K562 (cell line): ENCODE data around the gene MYO3B. TPM values are rescaled to one million over a fixed set of nuclear protein-coding genes. Genes with fewer than 3 reads are reported as not detected.

ENCODE experiments used
- ATAC-seq: fragments of 200-7000 bp; cut with Tn5 transposase; 3 replicates; pipeline ENCODE4 v1.9.1; 2020; ENCODE audit warnings: moderate library complexity
- BruUV-seq: library from RNA; stranded (reverse); fragments of 400-500 nt; replicated peaks from 2 replicates; lab custom pipeline; 2021; lab: Mats Ljungman, UMichigan
- CTCF ChIA-PET: fragments of 300-600 bp; formaldehyde crosslinking; extraction: SDS; loops from one replicate; lab custom pipeline; 2021; ENCODE audit warnings: low intra/inter-chr PET ratio; lab: Yijun Ruan, JAX
- POLR2A ChIA-PET: fragments of 300-600, 350-650 bp; sonication (Branson Sonifier 250); formaldehyde crosslinking; extraction: SDS; loops from one replicate; lab custom pipeline; 2021; ENCODE audit warnings: antibody characterized with exemption, inconsistent platforms; lab: Yijun Ruan, JAX
- DNase-seq, 4 experiments: peaks; one replicate each; pipeline versions ENCODE4 v3.0.0 to v3.0.0-alpha.2; 2011 to 2018; ENCODE audit warnings: low spot score in 3 of 4, mixed read lengths in 3 of 4; ENCODE audit errors: extremely low read depth in 1 of 4
- FAIRE-seq: peaks from 2 replicates; lab custom pipeline; 2011; peaks lifted over from hg19 to GRCh38; lab: Jason Lieb, UNC
- H2AFZ ChIP-seq: 2 replicates; pipeline ENCODE4 v1.6.0; 2011; ENCODE audit warnings: low read depth, low read length, control low read depth, inconsistent platforms
- H3K27ac ChIP-seq: fragments of 200-600 bp; 3 replicates; pipeline ENCODE4 v1.8.0; 2011; ENCODE audit warnings: low read depth, mild to moderate bottlenecking, control low read depth, inconsistent platforms, low read length, moderate library complexity, mixed read lengths; ENCODE audit errors: extremely low read depth
- H3K27me3 ChIP-seq, 2 experiments: fragments of 300-600 bp in 1 of 2; 2 replicates in 1 of 2; 3 replicates in 1 of 2; pipeline versions ENCODE4 v1.6.0 to v1.8.0; 2011; ENCODE audit warnings: inconsistent platforms in 2 of 2, low read length in 2 of 2, mild to moderate bottlenecking in 1 of 2, mixed read lengths in 1 of 2, moderate library complexity in 1 of 2; ENCODE audit not compliant: control insufficient read depth in 2 of 2, insufficient read depth in 2 of 2
- H3K36me3 ChIP-seq: fragments of 300-600 bp; 3 replicates; pipeline ENCODE4 v1.8.0; 2011; ENCODE audit warnings: mild to moderate bottlenecking, low read length, inconsistent platforms; ENCODE audit not compliant: control insufficient read depth, insufficient read depth
- H3K4me1 ChIP-seq, 2 experiments: fragments of 200-600 bp in 1 of 2; replicated peaks in 1 of 2; 2 replicates in 1 of 2; 3 replicates in 1 of 2; pipeline versions ENCODE4 v1.5.1 to v1.8.0; 2011; ENCODE audit warnings: inconsistent platforms in 2 of 2, low read length in 2 of 2, mild to moderate bottlenecking in 1 of 2, mixed read lengths in 1 of 2, moderate library complexity in 1 of 2; ENCODE audit not compliant: control insufficient read depth in 2 of 2, insufficient read depth in 2 of 2
- H3K4me2 ChIP-seq: 2 replicates; pipeline ENCODE4 v1.6.1; 2011; ENCODE audit warnings: low read length, control low read depth, inconsistent platforms, mixed read lengths; ENCODE audit not compliant: insufficient read depth
- H3K4me3 ChIP-seq: fragments of 200-600 bp; sonication (generic), shearing (Covaris generic); 2 replicates; pipeline ENCODE4 v1.5.1; 2016; ENCODE audit warnings: control low read depth, inconsistent platforms
- H3K79me2 ChIP-seq: fragments of 200-600 bp; 3 replicates; pipeline ENCODE4 v1.8.0; 2011; ENCODE audit warnings: low read length, inconsistent platforms; ENCODE audit not compliant: control insufficient read depth, insufficient read depth
- H3K9ac ChIP-seq, 2 experiments: 2 replicates each; pipeline versions ENCODE4 v1.6.0 to v1.6.1; 2011; ENCODE audit warnings: low read depth in 2 of 2, low read length in 2 of 2, control low read depth in 1 of 2, inconsistent platforms in 1 of 2, mild to moderate bottlenecking in 1 of 2, mixed read lengths in 1 of 2; ENCODE audit not compliant: insufficient read depth in 1 of 2
- H3K9me1 ChIP-seq: one replicate; pipeline ENCODE4 v1.6.0; 2011; ENCODE audit warnings: inconsistent platforms, mild to moderate bottlenecking, low read length, moderate library complexity; ENCODE audit not compliant: control insufficient read depth, insufficient read depth
- H3K9me3 ChIP-seq: replicated peaks from 2 replicates; pipeline ENCODE4 v1.5.1; 2011; ENCODE audit warnings: low read depth, low read length, inconsistent platforms; ENCODE audit not compliant: control insufficient read depth, insufficient read depth
- H4K20me1 ChIP-seq: replicated peaks from 2 replicates; pipeline ENCODE4 v1.6.1; 2011; ENCODE audit warnings: low read length, inconsistent platforms, mixed read lengths; ENCODE audit not compliant: control insufficient read depth, insufficient read depth
- ASH1L ChIP-seq: fragments of 450-650 bp; IDR thresholded peaks from 2 replicates; pipeline ENCODE4 v1.6.1; 2018; ENCODE audit warnings: borderline replicate concordance, mild to moderate bottlenecking, low read depth; ENCODE audit not compliant: partially characterized antibody
- CC2D1A ChIP-seq: fragments of 450-650 bp; IDR thresholded peaks from 2 replicates; pipeline ENCODE4 v1.6.1; 2017; ENCODE audit warnings: mild to moderate bottlenecking
- CCAR2 ChIP-seq: fragments of 200-400 bp; formaldehyde crosslinking; IDR thresholded peaks from 2 replicates; pipeline ENCODE4 v1.6.1; 2017; ENCODE audit warnings: mild to moderate bottlenecking, low read depth, low read length
- EZH2 ChIP-seq: IDR thresholded peaks from 2 replicates; pipeline ENCODE4 v1.6.1; 2012; ENCODE audit warnings: low read depth, mild to moderate bottlenecking, inconsistent platforms, low read length, borderline replicate concordance
- FOS ChIP-seq: IDR thresholded peaks from 3 replicates; pipeline ENCODE4 v1.6.1; 2011; ENCODE audit not compliant: insufficient read length; ENCODE audit errors: extremely low read depth
- FOSL1 ChIP-seq: fragments of 200-800 bp; sonication (Bioruptor generic); conservative IDR thresholded peaks from 2 replicates; pipeline ENCODE4 v1.6.1; 2016; ENCODE audit warnings: missing genetic modification characterization, missing compliant biosample characterization
- FOXM1 ChIP-seq, 2 experiments: fragments of 450-650 bp in 1 of 2; sonication (generic) in 1 of 2; formaldehyde crosslinking in 1 of 2; IDR thresholded peaks; 2 replicates each; pipeline versions ENCODE4 v1.6.1 to v1.9.0; 2017 to 2022; ENCODE audit warnings: low read depth in 2 of 2, mild to moderate bottlenecking in 2 of 2, missing genetic modification reagents in 1 of 2, moderate library complexity in 1 of 2
- HMG20A ChIP-seq: fragments of 450-650 bp; formaldehyde crosslinking; conservative IDR thresholded peaks from 2 replicates; pipeline ENCODE4 v1.4.0; 2020; ENCODE audit warnings: mild to moderate bottlenecking, mixed read lengths
- MYBL2 ChIP-seq, 2 experiments: fragments of 450-650 bp in 1 of 2; sonication (generic) in 1 of 2; formaldehyde crosslinking in 1 of 2; IDR thresholded peaks; 2 replicates each; pipeline versions ENCODE4 v1.6.1 to v1.8.1; 2017 to 2022; ENCODE audit warnings: borderline replicate concordance in 1 of 2, inconsistent platforms in 1 of 2, low read depth in 1 of 2, mild to moderate bottlenecking in 1 of 2, missing genetic modification reagents in 1 of 2, moderate library complexity in 1 of 2
- NFYB ChIP-seq: IDR thresholded peaks from 2 replicates; pipeline ENCODE4 v1.6.1; 2011; ENCODE audit warnings: mild to moderate bottlenecking, moderate library complexity; ENCODE audit not compliant: insufficient read length; ENCODE audit errors: extremely low read depth
- NR2C2 ChIP-seq, 2 experiments: fragments of 200-800 bp in 1 of 2; sonication (Bioruptor generic) in 1 of 2; sonication (generic) in 1 of 2; formaldehyde crosslinking in 1 of 2; IDR thresholded peaks; 2 replicates each; pipeline versions ENCODE4 v1.6.1 to v1.8.0; 2016 to 2022; ENCODE audit warnings: mild to moderate bottlenecking in 1 of 2, missing compliant biosample characterization in 1 of 2, missing genetic modification characterization in 1 of 2, missing genetic modification reagents in 1 of 2
- NUFIP1 ChIP-seq: fragments of 450-650 bp; IDR thresholded peaks from 2 replicates; pipeline ENCODE4 v1.6.1; 2018; ENCODE audit not compliant: partially characterized antibody
- RAD51 ChIP-seq: fragments of 450-650 bp; IDR thresholded peaks from 2 replicates; pipeline ENCODE4 v1.7.1; 2016; ENCODE audit warnings: low read depth, mild to moderate bottlenecking, borderline replicate concordance
- RBM25 ChIP-seq: fragments of 200-400 bp; formaldehyde crosslinking; IDR thresholded peaks from 2 replicates; pipeline ENCODE4 v1.6.1; 2018; ENCODE audit warnings: low read length, low read depth, moderate library complexity; ENCODE audit not compliant: severe bottlenecking
- XRCC5 ChIP-seq: fragments of 200-400 bp; formaldehyde crosslinking; IDR thresholded peaks from 2 replicates; pipeline ENCODE4 v1.6.1; 2017; ENCODE audit warnings: low read depth, mild to moderate bottlenecking, low read length
- whole genome bisulfite sequencing: fragments of 100-300 bp; shearing (Covaris generic); methylation state at CpG from one replicate; pipeline ENCODE4 v1.1.6; 2016; ENCODE audit warnings: low coverage, mixed read lengths; ENCODE audit not compliant: insufficient coverage; ENCODE audit errors: missing lambda C conversion rate; 5-methylcytosine and 5-hydroxymethylcytosine counted together
- in situ Hi-C: fragments of 300-500 bp; cut with MboI; formaldehyde crosslinking; loops from 4 replicates; pipeline ENCODE4 v1.15.0; 2018; ENCODE audit warnings: inconsistent platforms, mixed read lengths
- intact Hi-C: fragments of 100-400 bp; cut with micrococcal nuclease; formaldehyde crosslinking; loops from 2 replicates; pipeline ENCODE4 v1.14.2; 2022
- polyA plus RNA-seq, 8 experiments: library from polyadenylated mRNA; depleted of rRNA in 4 of 8; stranded (reverse) in 5 of 8; unstranded in 3 of 8; fragments of >200 nt; fragmentation: Nextera tagmentation in 2 of 8; fragmentation: Illumina TruSeq in 1 of 8; extraction: Ambion mirVana in 2 of 8; extraction: Trizol in 1 of 8; gene quantifications; 2 replicates each; pipeline versions ENCODE4 v1.2.1 to v1.2.3, GENCODE V29; 2011 to 2014; ENCODE audit warnings: inconsistent platforms in 1 of 8, missing spikeins in 1 of 8
- total RNA-seq, 7 experiments: library from RNA; depleted of rRNA in 6 of 7; stranded (reverse); fragments of >200 nt in 6 of 7; fragmentation: Illumina TruSeq in 2 of 7; extraction: Trizol in 2 of 7; gene quantifications; 2 replicates each; pipeline versions ENCODE4 v1.2.1 to v1.2.3, GENCODE V29; 2011 to 2021; ENCODE audit warnings: low replicate concordance in 1 of 7
- TF ChIP-seq, protein P1 (sequence below): sonication (generic); formaldehyde crosslinking; IDR thresholded peaks from 2 replicates; pipeline ENCODE4 v1.8.0; 2022; ENCODE audit warnings: mild to moderate bottlenecking, missing genetic modification reagents
- TF ChIP-seq, protein P2 (sequence below): sonication (generic); formaldehyde crosslinking; IDR thresholded peaks from 2 replicates; pipeline ENCODE4 v1.5.0; 2020; ENCODE audit warnings: missing genetic modification reagents

The MYO3B gene
- total and polyA plus RNA-seq, 9 of the 15 experiments (the other 6 are each of a cell fraction or from before 2014, with no cell fraction given), result 2.7 to 6.5 (median 3.6) TPM

DNA sequence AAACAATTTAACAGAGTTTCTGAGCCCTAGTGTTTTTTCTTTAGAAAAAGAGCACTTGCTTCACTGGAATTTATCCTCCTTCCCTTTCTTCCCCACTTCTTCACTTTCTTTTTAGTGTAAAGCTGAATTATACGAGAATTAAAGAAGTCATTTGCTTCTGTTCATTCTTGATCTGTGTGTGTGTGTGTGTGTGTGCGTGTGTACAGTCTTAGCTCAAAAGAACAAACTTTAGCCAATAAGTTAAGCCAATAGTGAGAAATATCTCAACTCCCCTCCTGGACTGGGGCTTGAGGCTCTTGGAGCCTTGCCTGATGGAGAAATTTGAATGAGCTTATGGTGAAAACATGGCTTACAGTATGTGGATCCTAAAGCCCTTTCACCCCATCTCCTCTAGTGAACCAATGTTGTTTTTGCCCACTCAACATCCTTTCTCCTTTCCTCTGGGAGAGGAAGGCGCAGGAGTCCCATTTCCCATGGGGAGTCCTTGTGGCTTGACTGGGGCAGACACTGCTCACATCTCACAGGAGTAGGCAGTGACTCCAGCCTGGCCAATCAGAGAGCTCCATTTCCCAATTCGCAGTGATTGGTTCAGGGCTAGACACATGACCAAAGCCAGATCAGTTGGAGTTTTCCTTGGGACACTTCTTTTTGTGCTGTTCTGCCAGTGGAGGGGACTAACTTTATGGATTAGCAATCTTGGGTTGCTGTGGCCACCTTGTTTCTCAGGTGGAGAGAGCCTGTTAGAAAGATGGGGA lies 16.3 kb upstream of the MYO3B start:
- Histone ChIP-seq H3K9me1 (no peaks in the 10 kb centered on the region), H3K4me1 (peaks cover 0 to 7% of the 10 kb centered on the region in 2 experiments; a peak in 2 of 5 replicates), H3K27me3 (no peaks in the 10 kb centered on the region; a peak in 1 of 5 replicates), H4K20me1 (no peaks in the 10 kb centered on the region), H3K9me3 (no peaks in the 10 kb centered on the region), H3K9ac (no peak overlapping the region), H3K36me3 (no peaks in the 10 kb centered on the region), H2AFZ (peak overlapping the region; percentile 68), H3K4me2 (no peak overlapping the region), H3K79me2 (no peaks in the 10 kb centered on the region), H3K4me3 (no peak overlapping the region), H3K27ac (no peak overlapping the region)
- in situ Hi-C loops (no loop called here), intact Hi-C loops (no loop called here)
- no peak for FAIRE-seq
- DNase-seq, result peak in 2 of 4 experiments; percentile 35 to 69
- POLR2A ChIA-PET, result interaction anchor here (0.9 to 1.2 kb wide), 4 partner anchors 16 to 104 kb away, joined by 3 read pairs; no protein-coding TSS in a partner anchor
- 66% methylated on average over 4 of the region's 4 CpGs for WGBS
- no TSS peak for BruUV-seq
- CTCF ChIA-PET, result no interaction called here
- ATAC-seq, result peak; percentile 86
- TF ChIP-seq EZH2 (no peak), CCAR2 (no peak), ASH1L (peak; percentile 26), RBM25 (peak; percentile 77), NR2C2 (CRISPR knock-in tag; IDR thresholded peaks at IDR 0.05) (0 out of 2 replicates have a peak, but pooled peaks have one; percentile 48), NR2C2 (tag; IDR thresholded peaks at IDR 0.05) (no peak), NUFIP1 (no peak), FOXM1 (IDR thresholded peaks at IDR 0.05; ENCODE audit: low read depth) (0 out of 2 replicates have a peak, but pooled peaks have one; percentile 10), FOXM1 (CRISPR knock-in tag; IDR thresholded peaks at IDR 0.05; ENCODE audit: low read depth) (no peak), XRCC5 (no peak), MYBL2 (IDR thresholded peaks at IDR 0.05; ENCODE audit: low read depth) (peak; percentile 70), MYBL2 (CRISPR knock-in tag; IDR thresholded peaks at IDR 0.05; ENCODE audit: borderline replicate concordance) (no peak), FOSL1 (tag) (no peak), RAD51 (peak; percentile 78), NFYB (peak; percentile 92), HMG20A (CRISPR knock-in tag) (no peak), FOS (peak; percentile 62), CC2D1A (0 out of 2 replicates have a peak, but pooled peaks have one; percentile 47)
- TF ChIP-seq, protein P1, sequence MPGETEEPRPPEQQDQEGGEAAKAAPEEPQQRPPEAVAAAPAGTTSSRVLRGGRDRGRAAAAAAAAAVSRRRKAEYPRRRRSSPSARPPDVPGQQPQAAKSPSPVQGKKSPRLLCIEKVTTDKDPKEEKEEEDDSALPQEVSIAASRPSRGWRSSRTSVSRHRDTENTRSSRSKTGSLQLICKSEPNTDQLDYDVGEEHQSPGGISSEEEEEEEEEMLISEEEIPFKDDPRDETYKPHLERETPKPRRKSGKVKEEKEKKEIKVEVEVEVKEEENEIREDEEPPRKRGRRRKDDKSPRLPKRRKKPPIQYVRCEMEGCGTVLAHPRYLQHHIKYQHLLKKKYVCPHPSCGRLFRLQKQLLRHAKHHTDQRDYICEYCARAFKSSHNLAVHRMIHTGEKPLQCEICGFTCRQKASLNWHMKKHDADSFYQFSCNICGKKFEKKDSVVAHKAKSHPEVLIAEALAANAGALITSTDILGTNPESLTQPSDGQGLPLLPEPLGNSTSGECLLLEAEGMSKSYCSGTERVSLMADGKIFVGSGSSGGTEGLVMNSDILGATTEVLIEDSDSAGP (CRISPR knock-in tag), result 0 out of 2 replicates have a peak, but pooled peaks have one; percentile 30
- TF ChIP-seq, protein P2, sequence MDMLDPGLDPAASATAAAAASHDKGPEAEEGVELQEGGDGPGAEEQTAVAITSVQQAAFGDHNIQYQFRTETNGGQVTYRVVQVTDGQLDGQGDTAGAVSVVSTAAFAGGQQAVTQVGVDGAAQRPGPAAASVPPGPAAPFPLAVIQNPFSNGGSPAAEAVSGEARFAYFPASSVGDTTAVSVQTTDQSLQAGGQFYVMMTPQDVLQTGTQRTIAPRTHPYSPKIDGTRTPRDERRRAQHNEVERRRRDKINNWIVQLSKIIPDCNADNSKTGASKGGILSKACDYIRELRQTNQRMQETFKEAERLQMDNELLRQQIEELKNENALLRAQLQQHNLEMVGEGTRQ (CRISPR knock-in tag), result peak; percentile 86
